HG02852 (cell line): ENCODE measurements around the gene ENGASE.
"Not testable (repeated sequence)": the region's sequence is repeated elsewhere in the genome, so short reads cannot be mapped to it uniquely, and the experiment has no call there.

ENCODE experiments used
- ATAC-seq: cut with Tn5 transposase; IDR thresholded peaks from one replicate; pipeline ENCODE4 v1.9.1; 2021; ENCODE audit warnings: mild to moderate bottlenecking, moderate library complexity; ENCODE audit not compliant: unreplicated experiment

ENGASE gene

GRCh38 chr17:79074649-79075445, at the start of gene ENGASE:
Gene ENGASE (plus strand): TSS chr17:79074824. CDS start chr17:79074945, 121 bp downstream.
- ATAC-seq, result peak; percentile 89

GRCh38 chr17:79024901-79025737, 49.5 kb upstream of the ENGASE start:
- no peak for ATAC-seq

GRCh38 chr17:79026376-79027273, 48.0 kb upstream of the ENGASE start:
- no peak for ATAC-seq

GRCh38 chr17:79027274-79027924, 47.2 kb upstream of the ENGASE start:
- no peak for ATAC-seq

GRCh38 chr17:79027925-79028491, 46.6 kb upstream of the ENGASE start:
- ATAC-seq, result no peak

GRCh38 chr17:79028496-79029326, 45.9 kb upstream of the ENGASE start:
- ATAC-seq, result no peak

- ATAC-seq, result no peak
These were observed 45.2 kb upstream of the ENGASE start for GRCh38 chr17:79029327-79030009.

GRCh38 chr17:79030636-79031035, 44.0 kb upstream of the ENGASE start:
- not testable (repeated sequence) for ATAC-seq

- ATAC-seq, result no peak
These were observed 42.4 kb upstream of the ENGASE start for GRCh38 chr17:79031996-79032875.

- ATAC-seq, result no peak
These were observed 41.5 kb upstream of the ENGASE start for GRCh38 chr17:79033046-79033616.

GRCh38 chr17:79033741-79034501, 40.7 kb upstream of the ENGASE start:
- ATAC-seq, result no peak

GRCh38 chr17:79034931-79035485, 39.6 kb upstream of the ENGASE start:
- ATAC-seq, result no peak

GRCh38 chr17:79035686-79036085, 38.9 kb upstream of the ENGASE start:
- no peak for ATAC-seq

- ATAC-seq, result no peak
These were observed 38.4 kb upstream of the ENGASE start for GRCh38 chr17:79036181-79036580.

- no peak for ATAC-seq
These were observed 38.0 kb upstream of the ENGASE start for GRCh38 chr17:79036596-79036995.

- no peak for ATAC-seq
These were observed 36.0 kb upstream of the ENGASE start for GRCh38 chr17:79038545-79039135.
